NCI-H2171 (cell line): ENCODE measurements around the gene REPIN1.

Experiments used
- DNase-seq: peaks from one replicate; lab custom pipeline; 2025; lab: John Stamatoyannopoulos, UW

The REPIN1 gene

GRCh38 chr7:150407588-150408392 is 39.2 kb downstream of the REPIN1 start:
- no peak for DNase-seq

DNA sequence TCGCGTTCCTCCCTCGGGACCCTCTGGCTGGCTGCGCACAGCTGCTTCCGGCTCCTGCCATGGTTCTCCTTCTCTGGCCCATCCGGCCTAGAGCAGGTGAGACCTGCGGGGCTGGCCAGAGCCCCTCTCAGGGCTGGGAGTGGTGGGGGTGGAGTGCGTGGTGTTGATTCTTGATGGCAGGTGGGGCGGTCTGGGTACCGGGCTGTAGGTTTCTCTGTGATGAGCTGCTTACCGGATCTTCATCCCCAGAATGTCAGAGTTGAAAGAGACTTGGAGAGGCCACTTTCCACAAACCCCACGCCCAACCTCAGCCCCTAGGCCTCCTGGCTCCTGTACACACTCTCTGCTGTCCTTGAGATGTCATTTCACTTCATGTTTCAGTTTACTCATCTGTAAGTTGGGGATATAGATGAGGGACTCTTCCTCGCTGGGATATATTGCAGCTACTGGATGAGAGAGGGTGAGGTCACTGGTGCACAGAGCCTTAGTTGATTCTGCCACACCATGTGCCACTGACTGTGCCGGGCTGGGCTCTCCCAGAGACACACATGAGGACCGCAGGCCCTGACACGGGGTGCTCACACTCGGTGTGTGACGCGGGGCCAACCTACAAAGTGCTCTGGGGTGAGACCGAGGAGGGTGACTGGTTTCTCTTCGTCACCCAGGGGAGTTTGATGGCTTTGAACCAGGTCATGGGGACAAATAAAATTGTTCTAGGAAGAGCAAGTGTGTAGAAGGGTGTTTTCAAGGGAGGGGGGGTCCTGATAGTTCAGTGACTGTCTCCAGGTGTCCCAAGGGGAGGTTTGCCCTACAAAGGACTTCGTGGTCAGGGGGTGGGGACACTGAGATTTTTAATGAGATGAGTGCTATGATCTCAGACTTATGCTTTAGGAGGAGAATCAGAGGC is 40.0 kb downstream of the REPIN1 start:
- DNase-seq, result no peak

GRCh38 chr7:150409300-150410030 is 40.8 kb downstream of the REPIN1 start:
- no peak for DNase-seq

- no peak for DNase-seq
Measured at GRCh38 chr7:150410131-150410530, 41.5 kb downstream of the REPIN1 start.

GRCh38 chr7:150410680-150411346 is 42.2 kb downstream of the REPIN1 start:
- no peak for DNase-seq

- DNase-seq, result no peak
Measured at GRCh38 chr7:150411606-150412005, 43.0 kb downstream of the REPIN1 start.

DNA sequence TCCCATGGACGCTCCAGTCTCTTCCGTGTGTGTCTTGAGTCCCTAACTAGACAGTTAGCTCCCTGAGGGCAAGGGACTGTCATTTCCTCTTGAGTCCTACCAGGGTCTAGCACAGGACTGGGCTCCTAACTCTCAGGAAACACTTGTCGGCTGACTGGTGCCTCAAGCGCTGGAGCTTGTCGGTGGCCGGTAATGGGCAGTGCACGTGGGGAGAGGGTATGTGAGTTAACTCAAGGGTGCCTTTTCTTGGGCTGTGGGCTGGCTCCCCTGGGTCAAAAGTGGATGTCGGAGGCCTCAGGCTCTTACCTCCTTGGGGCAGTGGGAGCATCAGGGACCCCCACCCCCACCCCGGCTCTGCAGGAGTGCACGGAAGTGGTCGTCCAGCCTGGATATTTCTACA is 43.4 kb downstream of the REPIN1 start:
- no peak for DNase-seq

DNA sequence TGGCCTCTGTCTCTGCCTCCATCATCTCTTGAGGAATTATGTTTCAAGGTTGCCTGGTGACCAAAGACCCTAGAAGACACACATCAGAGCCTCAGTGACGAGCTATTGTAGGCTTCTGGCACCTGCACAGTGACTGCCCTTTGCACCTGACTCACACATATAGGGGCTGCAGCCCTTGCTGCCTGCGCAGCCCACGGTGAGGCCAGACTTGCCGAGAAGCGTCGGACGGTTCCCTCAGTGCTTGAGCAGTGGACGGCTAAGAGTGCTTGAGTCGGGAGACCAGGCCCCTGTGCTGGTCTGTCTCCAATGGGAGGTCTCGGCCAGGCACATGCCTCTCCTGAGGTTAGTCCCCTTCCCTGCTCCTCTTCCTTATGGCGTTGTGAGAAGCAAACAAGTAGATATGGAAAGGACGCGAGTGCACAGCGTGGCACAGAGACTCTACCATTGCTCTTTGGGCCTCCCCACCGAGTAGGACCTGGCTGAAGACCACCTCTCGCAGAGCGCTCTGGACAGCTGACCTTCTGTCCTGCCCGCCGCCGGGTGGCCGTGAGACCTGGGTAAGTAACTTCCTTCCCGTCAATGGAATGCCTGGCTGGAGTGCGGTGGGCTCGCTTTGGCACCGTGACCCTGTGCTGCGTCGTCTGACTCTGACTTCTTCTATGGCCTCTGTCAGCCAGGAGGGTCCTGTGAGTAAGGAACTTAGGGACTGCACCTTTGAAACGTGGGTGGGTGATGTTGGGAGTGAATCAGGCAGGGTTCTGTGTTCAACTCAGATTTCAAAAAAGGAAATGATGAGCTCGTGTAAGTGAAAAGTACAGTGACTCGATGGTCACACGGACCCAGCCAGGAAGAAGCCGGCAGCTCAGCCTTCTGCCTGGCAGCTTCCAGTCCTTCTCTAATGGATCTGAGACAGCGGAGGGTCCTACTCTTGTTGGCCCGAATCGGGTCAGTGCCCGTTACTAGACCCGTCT is 44.2 kb downstream of the REPIN1 start:
- DNase-seq, result no peak

- no peak for DNase-seq
Measured at GRCh38 chr7:150413640-150414081, 45.0 kb downstream of the REPIN1 start.

DNA sequence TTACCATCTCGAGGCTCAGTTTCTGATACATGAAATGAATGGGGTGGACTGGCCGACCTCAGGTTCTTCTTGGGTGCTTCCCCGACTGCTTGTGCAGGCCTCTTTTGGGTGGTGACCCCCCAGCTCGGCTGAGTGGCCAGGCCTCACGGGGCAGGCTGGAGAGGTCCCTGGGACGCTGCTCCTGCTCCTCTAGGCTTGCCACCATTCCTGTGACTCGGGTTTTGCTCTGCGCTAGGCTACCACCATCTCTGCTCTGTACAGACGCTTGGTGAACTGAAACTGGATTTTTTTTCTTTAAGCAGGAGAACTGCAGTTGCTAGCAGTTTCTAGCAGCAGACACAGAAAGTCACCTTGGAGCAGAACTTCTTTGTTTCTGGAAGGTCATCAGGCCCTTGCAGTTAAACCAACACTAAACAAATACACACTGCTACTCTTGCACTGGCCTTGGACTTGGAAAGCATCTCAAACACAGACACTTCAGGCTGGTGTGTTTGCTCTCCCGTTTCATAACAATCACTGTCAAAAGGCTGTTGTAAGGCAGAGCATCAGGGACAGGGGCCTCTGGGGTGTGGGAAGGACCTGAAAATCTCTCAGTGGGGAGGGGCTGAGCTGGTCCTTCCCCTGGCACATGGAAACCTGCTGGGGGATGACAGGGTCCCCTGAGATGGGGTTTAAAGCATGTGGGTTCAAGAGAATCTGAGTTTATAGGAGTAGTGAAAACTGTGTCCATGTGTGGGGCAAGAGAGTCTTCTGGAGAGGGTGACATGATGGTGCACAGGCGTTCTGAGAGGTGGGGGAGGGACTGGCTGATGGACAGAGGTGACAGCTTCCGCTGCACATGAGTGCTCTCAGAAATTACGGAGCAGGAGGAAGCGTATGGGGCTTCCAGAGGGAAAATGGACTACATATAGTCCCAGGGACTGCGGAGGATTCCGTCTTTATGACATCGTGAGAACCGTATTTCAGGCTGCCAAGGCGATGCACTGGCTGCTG is 46.8 kb downstream of the REPIN1 start:
- DNase-seq, result no peak

GRCh38 chr7:150417239-150417638 is 48.6 kb downstream of the REPIN1 start:
- no peak for DNase-seq

DNA sequence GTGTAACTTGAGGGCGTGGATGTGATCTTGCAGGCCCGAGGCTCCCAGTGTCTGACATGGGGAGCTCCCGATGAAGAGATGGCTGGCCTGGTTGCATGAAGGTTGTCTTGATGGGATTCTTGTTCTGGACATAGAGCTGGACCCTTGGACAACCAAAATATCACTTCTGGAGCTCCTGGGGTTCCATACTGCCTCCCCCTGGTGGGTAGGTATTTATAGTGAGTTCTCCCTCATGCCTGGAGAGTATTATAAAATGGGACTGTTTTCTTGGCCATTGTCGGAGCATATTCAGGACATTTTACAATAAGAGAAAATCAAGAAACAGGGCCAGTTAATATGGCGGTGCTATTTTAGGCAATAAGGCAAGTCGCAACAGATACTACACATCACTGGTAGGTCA is 49.2 kb downstream of the REPIN1 start:
- no peak for DNase-seq

- no peak for DNase-seq
Measured at GRCh38 chr7:150420242-150420641, 51.6 kb downstream of the REPIN1 start.

DNA sequence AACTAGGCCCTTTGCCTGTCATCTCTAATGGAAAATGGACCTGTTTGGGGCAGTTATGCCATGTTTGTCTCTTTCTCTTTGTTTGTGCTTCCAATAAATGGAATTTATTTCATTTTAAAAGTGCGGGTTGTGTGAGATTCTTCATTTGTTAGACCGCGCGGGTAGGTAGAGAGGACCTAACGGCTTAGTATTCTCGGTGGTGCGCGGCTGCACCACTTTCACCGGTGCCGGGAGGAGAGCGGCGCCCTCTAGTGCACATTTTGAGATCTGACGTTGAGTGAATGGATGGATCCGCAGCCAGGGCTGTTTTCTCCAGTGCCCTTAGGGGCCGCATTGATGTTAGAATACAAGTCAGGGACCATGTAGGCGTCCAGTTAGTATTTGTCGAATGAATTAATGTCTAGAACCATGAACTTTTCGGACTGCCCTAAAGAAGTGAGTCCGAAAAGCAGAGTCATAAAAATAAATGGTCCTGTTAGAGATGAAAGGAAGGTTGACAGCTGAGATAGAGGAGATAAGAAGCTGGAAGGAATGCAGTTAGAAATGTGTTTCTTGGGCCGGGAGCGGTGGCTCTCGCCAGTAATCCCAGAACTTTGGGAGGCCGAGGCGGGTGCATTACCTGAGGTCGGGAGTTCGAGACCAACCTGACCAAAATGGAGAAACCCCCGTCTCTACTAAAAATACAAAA is 52.5 kb downstream of the REPIN1 start:
- peak; percentile 19 for DNase-seq

- no peak for DNase-seq
Measured at GRCh38 chr7:150421831-150422230, 53.2 kb downstream of the REPIN1 start.
